Peyer's patch (tissue), 4 donors: Measurements from ENCODE around the gene ADGRG1.

ENCODE experiments used
- CTCF ChIP-seq, 6 experiments: fragments of 450-650 bp in 4 of 6; fragments of 200-600 bp in 2 of 6; sonication (generic) in 1 of 6; IDR thresholded peaks; one replicate each; pipeline ENCODE4 v1.5.1; 2017 to 2019; ENCODE audit warnings: antibody characterized with exemption in 6 of 6, mild to moderate bottlenecking in 3 of 6, moderate library complexity in 1 of 6
- POLR2A ChIP-seq, 2 donors: fragments of 450-650 bp; IDR thresholded peaks; one replicate each; pipeline ENCODE4 v1.5.1; 2017; ENCODE audit warnings: antibody characterized with exemption in 2 of 2, mild to moderate bottlenecking in 2 of 2, moderate library complexity in 2 of 2

- TF ChIP-seq POLR2A (IDR thresholded peaks at IDR 0.05) = no peak
- no peak for TF ChIP-seq CTCF (IDR thresholded peaks at IDR 0.05)
Observed at GRCh38 chr16:57645691-57646387, 17.4 kb downstream of the ADGRG1 start.
